Fibroblast of pulmonary artery (primary cell): ENCODE data around the gene BUD31.
A peak's percentile ranks its signal among the peaks of the same experiment; 100 is the strongest.
"Not testable (repeated sequence)": the region's sequence is repeated elsewhere in the genome, so short reads cannot be mapped to it uniquely, and the experiment has no call there.

Experiments used
- DNase-seq: peaks from one replicate; pipeline ENCODE4 v3.0.0-alpha.2; 2010; ENCODE audit warnings: low read depth
- H3K4me3 ChIP-seq: replicated peaks from 2 replicates; pipeline ENCODE4 v1.5.1; 2011; ENCODE audit warnings: low read depth, mild to moderate bottlenecking, control low read depth, low read length, moderate library complexity
- TF ChIP-seq, protein P1 (sequence below): IDR thresholded peaks from 2 replicates; pipeline ENCODE4 v1.5.1; 2011; ENCODE audit warnings: mild to moderate bottlenecking, control low read depth, low read length, inconsistent platforms; ENCODE audit errors: missing control alignments

BUD31 gene

DNA sequence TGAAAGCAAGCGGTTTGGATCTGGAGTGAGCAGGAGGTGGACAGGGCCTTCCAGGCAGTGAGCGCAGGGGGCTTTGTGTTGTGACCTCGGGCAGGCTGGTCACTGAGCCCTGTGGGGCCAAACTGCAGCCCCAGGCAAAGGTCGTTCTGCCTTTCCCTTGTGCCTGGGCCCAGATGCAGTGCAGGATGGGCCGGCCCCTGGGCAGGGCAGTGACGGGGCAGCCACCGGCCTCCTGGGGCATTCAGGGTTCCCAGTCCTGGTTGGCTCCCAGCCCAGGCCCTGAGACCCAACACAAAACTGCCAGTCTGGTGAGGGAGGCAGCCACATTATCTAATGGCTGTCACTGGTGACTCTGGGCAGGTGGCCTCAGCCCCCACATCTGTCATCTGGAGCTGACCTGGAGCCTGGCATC lies 27.1 kb upstream of the BUD31 start:
- DNase-seq: no peak
- TF ChIP-seq, protein P1, sequence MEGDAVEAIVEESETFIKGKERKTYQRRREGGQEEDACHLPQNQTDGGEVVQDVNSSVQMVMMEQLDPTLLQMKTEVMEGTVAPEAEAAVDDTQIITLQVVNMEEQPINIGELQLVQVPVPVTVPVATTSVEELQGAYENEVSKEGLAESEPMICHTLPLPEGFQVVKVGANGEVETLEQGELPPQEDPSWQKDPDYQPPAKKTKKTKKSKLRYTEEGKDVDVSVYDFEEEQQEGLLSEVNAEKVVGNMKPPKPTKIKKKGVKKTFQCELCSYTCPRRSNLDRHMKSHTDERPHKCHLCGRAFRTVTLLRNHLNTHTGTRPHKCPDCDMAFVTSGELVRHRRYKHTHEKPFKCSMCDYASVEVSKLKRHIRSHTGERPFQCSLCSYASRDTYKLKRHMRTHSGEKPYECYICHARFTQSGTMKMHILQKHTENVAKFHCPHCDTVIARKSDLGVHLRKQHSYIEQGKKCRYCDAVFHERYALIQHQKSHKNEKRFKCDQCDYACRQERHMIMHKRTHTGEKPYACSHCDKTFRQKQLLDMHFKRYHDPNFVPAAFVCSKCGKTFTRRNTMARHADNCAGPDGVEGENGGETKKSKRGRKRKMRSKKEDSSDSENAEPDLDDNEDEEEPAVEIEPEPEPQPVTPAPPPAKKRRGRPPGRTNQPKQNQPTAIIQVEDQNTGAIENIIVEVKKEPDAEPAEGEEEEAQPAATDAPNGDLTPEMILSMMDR: no peak
- no peak overlapping the region for H3K4me3 ChIP-seq

DNA sequence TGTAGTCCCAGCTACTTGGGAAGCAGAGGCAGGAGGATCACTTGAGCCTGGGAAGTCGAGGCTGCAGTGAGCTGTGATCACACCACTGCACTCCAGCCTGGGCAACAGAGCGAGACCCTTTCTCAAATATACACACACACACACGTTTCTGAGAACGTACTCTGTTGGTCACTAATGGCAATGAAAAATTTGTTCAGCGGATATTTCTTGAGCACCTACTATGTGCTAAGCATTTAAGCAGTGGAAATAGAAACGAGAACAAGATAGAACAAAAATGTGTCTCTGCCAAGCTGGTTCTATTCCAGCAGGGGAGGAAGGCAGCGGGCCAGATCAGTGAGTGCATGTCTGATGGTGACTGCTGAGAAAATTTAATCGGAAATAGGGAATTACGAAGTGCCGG lies 25.6 kb upstream of the BUD31 start:
- TF ChIP-seq, protein P1: no peak
- H3K4me3 ChIP-seq: no peak overlapping the region
- DNase-seq: no peak

DNA sequence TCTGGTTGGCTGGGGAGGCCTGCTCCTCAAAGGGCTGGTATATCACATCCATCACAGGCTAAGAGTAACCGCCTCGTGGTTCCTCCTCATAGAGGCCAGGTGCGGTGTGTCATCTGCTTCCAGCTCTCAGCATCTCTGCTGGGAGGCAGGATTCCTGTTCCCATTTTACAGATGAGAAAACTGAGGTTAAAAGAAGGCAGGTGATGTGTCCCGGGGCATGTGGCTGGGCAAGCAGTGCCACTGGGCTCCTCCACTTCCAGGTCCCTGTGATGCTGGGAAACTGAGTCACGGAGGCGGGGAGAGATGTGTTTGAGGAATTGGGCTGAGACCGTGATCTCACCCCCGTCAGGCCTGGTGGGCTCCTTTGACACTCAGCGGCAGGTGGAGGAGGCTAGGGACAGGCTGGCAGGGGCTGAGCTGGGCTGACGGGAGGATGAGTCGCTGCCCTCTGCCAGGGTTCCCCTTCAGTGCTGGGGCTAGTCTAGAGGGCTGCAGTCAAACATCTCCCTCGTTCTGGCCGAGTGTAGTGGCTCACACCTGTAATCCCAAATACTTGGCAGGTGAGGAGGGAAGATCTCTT lies 24.9 kb upstream of the BUD31 start:
- DNase-seq: no peak
- TF ChIP-seq, protein P1: no peak
- H3K4me3 ChIP-seq: no peak overlapping the region

DNA sequence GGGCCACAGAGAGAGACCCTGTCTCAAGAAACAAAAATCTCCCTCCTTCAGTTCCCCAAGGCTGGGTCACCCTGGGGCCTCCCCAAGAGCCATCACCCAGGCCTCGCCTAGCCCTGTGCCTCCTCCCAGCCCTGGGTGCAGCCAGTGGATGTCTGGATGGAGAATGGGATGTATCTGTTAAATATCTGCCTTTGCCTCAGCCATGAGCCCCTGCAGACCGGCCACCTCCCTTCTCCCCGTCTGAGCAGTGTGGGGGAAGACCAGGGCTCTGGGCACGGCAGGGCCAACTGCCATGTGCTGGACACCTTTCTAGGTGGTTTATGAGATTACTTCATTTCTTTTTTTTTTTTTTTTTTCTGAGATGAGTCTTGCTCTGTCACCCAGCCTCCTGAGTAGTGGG lies 24.2 kb upstream of the BUD31 start:
- H3K4me3 ChIP-seq: no peak overlapping the region
- TF ChIP-seq, protein P1: no peak
- no peak for DNase-seq

DNA sequence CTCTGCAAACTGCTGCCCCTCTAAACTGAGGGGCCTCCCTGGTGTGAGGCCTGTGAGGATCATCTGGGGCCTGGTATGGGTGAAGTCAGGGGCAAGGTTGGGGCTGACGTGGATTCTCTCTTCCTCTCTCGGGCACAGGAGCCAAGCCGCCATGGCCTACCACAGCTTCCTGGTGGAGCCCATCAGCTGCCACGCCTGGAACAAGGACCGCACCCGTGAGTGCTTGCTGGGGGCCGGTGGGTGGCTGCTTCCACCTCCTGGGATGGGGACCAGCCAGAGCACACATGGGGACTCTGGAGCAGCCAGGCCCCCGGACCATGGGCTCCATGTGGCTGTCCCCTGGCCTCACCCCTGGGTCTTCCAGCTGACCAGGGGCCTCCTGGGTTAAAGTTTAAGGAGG lies 23.2 kb upstream of the BUD31 start:
- TF ChIP-seq, protein P1: no peak
- H3K4me3 ChIP-seq: no peak overlapping the region
- DNase-seq: no peak

DNA sequence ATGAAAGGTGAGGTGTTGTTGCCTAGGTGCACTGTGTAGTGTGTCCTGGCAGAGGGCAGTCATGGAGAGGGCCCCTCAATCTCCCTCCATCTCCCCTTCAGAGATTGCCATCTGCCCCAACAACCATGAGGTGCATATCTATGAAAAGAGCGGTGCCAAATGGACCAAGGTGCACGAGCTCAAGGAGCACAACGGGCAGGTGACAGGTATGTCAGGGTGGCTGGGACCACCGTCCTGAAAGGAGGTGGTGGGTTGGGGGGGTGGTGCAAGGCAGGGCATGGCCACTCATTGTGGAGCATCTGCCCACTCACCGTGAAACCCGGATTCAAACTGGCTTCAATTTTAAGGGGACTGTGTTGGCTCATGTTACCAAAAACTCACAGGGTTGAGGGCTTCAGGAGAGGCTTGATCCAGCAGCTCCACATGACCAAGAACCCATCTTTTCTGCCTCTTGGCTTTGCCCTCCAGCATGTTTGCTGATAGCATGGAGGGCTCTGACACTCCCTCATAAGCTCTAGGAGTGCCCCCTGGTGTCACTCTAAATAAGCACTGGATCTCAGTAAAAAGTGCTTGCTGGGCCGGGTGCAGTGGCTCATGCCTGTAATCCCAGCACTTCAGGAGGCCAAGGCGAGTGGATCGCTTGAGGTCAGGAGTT lies 22.1 kb upstream of the BUD31 start:
- DNase-seq: peak; percentile 59
- TF ChIP-seq, protein P1: peak; percentile 39
- H3K4me3 ChIP-seq: no peak overlapping the region

DNA sequence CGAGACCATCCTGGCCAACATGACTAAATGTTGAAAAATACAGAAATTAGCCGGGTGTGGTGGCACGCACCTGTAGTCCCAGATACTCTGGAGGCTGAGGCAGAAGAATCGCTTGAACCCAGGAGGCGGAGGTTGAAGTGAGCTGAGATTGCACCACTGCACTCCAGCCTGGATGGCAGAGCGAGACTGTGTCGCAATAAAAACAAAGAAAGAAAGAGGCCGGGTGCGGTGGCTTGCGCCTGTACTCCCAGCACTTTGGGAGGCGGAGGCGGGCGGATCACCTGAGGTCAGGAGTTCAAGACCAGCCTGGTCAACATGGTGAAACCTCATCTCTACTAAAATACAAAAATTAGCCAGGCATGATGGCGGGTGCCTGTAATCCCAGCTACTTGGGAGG lies 21.5 kb upstream of the BUD31 start:
- DNase-seq, H3K4me3 ChIP-seq: not testable (repeated sequence)
